AG09319 (cell line): ENCODE data around the gene INPP5F.

Experiments used
- DNase-seq: peaks from one replicate; pipeline ENCODE4 v3.0.0-alpha.2; 2010; ENCODE audit warnings: low read depth; ENCODE audit errors: extremely low read depth
- TF ChIP-seq, protein P1 (sequence below): IDR thresholded peaks from 2 replicates; pipeline ENCODE4 v1.5.1; 2011; ENCODE audit warnings: low read depth, mild to moderate bottlenecking, inconsistent platforms, low read length, moderate library complexity

The INPP5F gene

GRCh38 chr10:119725517-119725827 is 378 bp upstream of the INPP5F start:
- TF ChIP-seq, protein P1, sequence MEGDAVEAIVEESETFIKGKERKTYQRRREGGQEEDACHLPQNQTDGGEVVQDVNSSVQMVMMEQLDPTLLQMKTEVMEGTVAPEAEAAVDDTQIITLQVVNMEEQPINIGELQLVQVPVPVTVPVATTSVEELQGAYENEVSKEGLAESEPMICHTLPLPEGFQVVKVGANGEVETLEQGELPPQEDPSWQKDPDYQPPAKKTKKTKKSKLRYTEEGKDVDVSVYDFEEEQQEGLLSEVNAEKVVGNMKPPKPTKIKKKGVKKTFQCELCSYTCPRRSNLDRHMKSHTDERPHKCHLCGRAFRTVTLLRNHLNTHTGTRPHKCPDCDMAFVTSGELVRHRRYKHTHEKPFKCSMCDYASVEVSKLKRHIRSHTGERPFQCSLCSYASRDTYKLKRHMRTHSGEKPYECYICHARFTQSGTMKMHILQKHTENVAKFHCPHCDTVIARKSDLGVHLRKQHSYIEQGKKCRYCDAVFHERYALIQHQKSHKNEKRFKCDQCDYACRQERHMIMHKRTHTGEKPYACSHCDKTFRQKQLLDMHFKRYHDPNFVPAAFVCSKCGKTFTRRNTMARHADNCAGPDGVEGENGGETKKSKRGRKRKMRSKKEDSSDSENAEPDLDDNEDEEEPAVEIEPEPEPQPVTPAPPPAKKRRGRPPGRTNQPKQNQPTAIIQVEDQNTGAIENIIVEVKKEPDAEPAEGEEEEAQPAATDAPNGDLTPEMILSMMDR: no peak
- DNase-seq: no peak

DNA sequence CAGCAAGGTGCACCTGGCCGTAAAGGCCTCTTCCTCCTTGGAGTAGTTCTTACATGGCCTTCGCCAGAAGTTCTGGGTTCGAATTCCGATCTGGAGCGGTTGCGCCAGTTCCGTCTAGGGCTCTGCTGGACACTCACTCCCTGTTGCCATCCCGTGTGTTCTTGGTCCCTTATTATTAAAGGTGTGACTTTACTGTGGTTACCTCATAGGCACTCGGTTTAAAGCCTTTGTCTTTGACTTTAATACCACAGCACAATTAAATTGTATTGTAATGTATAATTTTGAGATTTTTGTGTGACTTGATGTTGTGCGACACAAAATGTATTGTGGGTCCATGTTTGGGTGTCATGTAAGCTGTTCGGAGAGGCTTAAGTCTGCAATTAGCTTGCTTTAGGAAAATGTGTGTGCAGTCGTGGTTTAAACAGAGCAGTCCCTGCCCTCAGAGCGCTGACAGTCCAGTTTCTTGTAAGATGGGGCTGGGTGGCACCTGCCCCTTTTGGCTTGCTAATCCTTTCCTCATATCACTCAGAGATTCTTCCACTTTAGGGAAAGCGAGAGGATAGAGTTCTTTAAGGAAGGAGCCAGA is 919 bp downstream of the INPP5F start:
- DNase-seq: no peak
- TF ChIP-seq, protein P1: no peak

DNA sequence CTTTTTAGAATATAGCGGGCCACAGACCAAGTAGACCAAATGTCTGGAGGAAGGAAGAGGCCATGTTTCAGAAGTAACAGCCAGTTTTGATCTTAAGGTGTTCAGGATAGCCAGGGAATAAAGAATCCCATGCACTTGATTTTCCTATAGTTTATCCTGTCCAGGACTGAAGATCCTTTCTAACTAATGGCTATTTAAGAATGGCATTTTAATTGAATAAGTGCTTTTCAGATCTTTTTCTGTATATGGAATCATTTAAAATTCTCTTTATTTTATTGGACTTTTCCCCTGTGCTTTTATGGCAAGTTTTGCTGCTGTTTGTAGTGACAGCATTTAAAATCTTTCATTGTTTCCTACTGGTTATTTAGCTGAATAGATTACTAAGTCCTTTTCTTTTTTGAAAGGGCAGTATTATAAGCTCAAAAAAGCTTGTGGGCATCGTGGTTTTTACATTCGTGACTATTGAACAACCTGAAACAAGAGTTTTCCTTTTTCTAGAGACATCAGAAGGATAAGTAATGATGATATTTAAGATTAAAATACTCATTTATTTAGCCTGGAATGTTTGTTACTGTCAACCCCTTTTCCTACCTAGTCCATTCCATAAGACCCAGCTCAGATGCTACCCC is 2.4 kb downstream of the INPP5F start:
- TF ChIP-seq, protein P1: no peak
- no peak for DNase-seq

DNA sequence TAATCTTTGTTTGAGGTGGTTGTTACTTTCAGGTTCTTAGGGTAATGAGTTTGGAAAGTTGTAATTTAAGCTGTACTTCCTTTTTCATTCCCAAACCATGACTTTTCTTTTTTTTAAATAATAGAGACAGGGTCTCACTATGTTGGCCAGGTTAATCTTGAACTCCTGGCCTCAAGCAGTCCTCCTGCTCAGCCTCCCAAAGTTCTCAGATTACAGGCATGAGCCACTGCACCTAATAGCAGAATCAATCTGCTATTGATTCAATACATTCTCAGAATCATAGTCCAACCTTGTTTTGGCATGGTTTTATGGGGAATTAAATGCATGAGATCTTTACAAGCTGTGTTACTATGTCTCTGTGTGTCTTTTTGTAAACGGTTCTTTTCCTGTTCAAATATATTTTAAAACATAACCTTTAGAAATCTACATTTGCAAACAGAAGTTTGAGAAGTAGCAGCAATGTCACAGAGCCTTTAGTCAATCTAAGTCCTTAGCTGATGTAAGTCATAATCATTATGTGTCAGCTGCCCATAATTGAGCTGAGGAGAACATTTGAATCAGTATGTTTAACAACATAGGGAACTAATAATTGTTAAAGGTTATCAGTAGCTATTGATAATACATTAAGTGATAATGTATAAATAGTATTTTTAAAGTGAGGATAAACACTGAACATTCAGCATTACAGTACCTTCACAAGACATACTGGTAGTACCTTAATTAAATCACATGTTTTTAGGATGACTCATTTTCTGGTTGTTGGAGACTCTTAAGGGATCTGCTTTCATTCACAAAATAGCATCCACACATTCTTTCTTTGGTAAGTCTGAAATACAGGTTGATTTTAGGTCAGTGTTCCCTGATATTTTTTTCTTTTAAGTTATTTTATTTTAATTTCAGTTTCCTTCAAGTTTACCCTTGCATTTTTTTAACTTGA is 8.8 kb downstream of the INPP5F start:
- no peak for DNase-seq
- TF ChIP-seq, protein P1: no peak

DNA sequence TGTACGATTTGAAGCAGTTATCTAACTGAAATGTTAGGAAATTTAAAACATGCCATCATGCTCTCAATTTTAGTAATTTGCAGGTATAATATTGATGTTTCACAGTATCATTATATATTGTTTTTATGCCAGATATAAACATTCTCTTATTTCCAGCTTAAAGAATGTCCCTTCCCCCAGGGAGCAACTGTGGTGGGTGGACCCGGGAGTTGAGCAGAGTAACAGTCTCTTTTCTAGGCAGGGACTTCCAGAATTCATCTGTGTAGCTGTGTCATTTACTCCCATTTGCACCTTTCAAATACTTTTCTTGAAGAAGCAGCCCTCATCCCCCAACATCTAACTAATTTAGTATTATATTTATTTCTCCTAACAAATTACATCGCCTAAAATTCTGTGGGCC is 9.6 kb downstream of the INPP5F start:
- TF ChIP-seq, protein P1: no peak
- no peak for DNase-seq

DNA sequence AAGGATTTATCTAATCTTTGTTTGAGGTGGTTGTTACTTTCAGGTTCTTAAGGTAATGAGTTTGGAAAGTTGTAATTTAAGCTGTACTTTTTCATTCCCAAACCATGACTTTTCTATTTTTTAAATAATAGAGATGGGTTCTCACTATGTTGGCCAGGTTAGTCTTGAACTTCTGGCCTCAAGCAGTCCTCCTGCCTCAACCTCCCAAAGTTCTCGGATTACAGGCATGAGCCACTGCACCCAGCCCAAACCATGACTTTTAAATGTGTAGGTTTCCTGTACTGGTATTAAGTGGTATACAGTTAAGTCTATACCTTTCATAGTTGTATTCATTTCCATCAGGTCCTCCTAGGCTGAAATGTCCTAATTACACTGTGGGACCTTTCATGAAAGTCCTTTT is 10.4 kb downstream of the INPP5F start:
- TF ChIP-seq, protein P1: no peak
- DNase-seq: no peak
